ENCODE results near the gene FBXO42.
"Not testable (repeated sequence)": the region's sequence is repeated elsewhere in the genome, so short reads cannot be mapped to it uniquely, and the experiment has no call there.

Gene FBXO42

DNA sequence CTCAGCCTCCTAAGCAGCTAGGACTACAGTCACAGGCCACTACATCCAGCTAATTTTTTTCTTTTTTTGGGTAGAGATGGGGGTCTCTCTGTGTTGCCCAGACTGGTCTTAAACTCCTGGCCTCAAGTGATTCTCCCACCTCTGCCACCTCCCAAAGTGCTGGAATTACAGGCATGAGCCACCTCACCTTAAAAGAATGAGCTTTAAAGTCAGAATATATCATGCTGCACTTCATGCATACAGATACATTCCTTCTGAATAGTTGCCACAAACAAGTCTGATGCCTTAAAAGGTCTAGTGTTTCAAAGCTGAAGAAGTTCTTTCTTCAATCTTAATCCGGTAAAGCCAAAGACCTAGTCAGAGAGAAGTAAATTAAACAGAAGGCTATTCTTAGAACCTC, 91.5 kb downstream of the FBXO42 start:
- DNase-seq (ENCODE audit: low spot score): no peak

DNA sequence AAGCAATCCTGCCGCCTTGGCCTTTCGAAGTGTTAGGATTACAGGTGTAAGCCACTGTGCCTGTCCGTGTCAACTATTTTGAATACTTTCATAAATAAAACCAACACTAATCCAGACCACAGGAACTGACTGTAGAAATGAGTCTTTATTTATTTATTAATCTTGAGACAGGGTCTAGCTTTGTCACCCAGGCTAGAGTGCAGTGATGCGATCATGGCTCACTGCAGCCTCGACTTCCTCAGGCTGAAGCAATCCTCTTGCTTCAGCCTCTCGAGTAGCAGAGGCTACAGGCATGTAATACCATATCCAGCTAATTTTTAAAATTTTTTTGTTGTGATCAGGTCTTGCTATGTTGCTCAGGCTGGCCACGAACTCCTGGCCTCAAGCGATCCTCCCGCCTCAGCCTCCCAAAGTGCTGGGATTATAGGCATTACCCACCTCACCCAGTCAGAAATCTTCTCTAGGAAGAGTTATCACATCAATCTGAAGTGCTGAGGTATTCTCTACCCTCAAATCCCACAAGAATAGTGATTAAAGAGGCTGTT, 93.6 kb downstream of the FBXO42 start:
- DNase-seq (ENCODE audit: low spot score): no peak

DNA sequence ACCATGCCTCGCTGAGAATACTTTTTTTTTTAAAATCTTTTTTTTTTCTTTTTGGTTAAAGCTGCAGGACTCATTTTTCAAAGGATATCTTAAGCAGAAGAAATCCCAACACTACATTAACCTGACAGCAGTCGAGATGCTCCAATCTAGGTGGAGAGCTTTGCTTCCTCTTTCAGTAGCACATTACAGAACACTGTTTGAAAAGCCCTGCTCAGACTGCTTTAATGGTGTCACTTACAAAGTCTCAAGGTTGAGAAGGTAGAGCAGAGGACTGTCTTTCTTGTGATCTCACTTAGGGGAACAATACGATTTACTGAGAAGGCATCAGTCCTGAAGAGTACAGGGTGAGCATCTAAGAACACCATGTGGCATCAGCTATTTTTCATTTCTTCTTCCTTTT, 94.3 kb downstream of the FBXO42 start:
- no peak for DNase-seq (ENCODE audit: low spot score)

DNA sequence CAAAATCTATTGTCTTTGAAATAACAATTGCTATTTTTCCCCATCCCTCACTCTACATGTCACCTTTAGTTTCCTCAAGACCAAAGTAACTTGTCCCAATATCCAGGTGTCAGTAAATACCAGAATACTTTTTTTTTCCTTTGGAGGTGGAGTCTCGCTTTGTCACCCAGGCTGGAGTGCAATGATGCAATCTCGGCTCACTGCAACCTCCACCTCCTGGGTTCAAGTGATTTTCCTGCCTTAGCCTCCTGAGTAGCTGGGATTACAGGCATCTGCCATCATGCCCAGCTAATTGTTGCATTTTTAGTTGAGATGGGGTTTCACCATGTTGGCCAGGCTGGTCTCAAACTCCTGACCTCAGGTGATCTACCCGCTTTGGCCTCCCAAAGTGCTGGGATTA, 94.7 kb downstream of the FBXO42 start:
- DNase-seq (ENCODE audit: low spot score): not testable (repeated sequence)

DNA sequence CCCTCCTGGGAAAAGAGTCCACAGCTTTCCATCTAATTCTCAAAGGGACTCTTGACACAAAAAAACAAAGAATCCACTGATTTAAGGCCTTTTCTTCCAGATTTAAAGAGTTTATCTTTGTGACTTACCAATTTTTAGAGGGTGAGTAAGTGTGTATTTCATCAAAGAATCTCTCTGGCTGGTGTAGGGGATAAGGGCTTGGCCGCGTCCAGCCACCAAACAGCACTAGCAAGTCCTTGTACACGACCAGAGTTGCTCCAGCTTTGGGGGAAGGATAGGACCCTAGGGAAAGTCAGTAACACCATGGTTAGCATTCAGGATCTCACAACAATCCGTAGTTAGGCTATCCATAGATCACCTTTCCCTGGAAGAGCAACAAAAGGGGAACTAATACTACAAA, 95.8 kb downstream of the FBXO42 start:
- no peak for DNase-seq (ENCODE audit: low spot score)

DNA sequence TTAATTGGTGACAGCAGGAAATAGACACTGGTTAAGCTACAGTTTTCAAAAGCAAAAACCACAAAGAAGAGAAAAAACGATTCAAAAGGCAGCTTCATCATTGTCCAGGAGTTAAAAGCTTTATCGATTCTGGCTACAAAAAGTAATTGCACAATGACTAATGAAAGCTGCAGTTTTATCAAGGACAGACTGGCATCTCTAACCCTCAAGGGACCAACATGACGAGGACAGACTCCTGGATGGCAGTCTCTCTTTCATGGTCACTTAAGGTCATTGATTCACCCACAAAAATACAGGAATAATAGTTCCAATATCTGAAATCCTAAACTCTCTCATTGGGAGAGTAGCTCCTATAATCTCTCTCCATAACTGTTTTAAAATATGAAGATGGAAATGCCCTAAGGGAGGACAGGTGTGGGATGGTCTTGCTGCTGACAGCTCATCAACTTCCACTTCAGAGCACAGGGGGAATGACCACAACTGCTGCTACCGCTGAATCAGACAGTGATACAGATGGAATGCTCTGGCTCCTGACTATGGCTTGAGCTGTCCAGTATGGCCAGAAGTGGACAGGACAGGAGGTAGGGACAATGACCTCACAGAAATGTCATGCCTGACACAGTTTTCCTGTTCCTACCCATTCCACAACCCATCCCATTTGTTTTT, 97.9 kb downstream of the FBXO42 start:
- DNase-seq (ENCODE audit: low spot score): no peak

DNA sequence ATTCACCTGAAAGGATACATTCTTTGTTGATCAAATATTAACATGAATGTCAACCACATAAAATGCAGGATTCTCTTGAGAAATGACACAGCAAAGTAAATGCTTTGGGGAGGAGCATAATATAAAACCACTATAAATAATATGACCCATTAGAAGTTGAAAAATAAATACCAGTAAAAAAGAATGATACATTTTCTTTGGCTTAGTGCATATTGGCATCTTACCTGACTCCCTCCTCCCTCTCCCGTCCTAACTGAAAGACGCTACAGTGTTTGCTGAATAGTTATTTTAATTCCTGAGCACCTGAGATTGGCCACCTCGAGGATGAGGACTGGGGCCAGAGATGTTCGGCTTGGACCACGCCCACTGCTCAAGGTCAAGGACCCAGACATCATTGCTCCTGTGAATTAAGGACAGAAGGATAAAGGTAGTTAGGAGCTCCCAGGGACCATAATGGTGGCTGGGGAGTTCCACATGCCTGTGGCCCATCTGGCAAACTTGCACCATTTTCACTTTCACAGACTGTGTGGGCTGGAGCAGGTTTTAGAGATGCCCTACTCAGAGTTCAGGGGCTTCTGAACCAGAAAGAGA, 98.9 kb downstream of the FBXO42 start:
- no peak for DNase-seq (ENCODE audit: low spot score)

DNA sequence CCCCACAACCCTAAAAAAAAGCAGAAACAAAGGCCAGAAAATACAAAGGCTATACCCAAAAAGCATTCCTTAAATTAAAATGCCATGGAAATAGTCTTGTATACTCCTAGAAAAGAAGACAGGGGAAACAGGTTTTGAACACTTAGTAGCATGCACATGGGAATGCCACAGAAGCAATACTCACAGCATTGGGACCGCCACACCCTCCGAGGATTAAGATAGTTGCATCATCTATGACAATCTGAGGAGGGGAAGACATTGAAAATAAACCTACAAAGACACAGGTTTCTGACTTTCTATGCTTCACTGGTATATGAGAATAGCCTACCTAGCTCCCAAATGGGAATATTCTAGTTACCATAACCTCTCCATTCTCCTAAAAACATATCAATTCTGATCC, 99.4 kb downstream of the FBXO42 start:
- no peak for DNase-seq (ENCODE audit: low spot score)

DNA sequence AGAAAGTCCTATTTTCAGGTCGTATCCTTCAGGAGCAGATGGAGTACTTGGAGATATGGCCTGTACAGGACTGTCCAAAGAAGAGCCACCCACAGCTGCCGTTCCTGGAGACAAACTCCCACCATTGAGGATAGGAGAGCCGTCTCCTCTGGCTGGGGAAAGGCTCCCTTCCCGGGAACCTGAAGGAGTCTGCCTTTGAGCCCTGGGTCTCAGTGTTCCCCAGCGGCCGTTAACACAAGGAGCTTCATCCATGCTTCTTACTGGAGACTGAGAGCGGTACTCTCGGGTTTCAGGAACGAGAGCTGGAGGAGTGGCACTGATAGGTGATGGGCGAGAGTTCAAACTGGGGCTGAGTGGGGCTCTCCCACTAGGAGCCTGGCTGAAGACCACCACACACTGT, 100.9 kb downstream of the FBXO42 start:
- DNase-seq (ENCODE audit: low spot score): no peak

DNA sequence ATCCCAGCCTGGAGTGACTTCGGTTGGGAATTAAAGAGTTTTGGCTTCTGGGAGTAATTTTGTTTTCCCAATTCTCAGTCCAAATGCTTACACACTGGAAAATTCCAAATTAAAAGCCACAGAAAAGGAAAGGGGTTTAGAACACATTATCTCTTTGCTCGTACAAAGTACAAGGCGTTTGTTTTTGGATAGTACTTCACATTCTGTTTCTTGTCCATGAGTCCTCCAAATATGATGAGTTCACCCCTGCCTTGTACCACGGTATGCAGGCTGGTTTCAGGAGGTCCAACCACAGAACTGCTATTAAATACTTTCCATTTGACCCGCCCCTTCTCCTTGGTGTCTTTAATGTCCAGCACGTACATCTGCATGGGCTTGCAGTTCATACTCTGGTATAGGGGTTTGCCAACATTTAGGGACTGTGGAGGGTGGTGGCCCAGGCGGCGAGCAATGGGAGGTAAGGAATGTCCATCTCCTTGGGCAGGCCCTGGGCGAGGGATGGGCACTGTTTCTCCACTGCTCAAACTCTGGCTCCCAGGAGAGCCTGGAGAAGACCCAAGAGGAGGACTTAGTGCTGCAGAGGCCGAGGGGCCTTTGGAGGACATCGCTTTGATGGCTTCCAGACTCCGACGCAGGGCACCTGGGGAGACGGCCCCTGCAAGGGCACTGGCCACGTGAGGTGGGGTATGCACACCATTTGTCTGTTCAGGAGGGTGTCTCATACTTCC, 101.6 kb downstream of the FBXO42 start:
- no peak for DNase-seq (ENCODE audit: low spot score)

DNA sequence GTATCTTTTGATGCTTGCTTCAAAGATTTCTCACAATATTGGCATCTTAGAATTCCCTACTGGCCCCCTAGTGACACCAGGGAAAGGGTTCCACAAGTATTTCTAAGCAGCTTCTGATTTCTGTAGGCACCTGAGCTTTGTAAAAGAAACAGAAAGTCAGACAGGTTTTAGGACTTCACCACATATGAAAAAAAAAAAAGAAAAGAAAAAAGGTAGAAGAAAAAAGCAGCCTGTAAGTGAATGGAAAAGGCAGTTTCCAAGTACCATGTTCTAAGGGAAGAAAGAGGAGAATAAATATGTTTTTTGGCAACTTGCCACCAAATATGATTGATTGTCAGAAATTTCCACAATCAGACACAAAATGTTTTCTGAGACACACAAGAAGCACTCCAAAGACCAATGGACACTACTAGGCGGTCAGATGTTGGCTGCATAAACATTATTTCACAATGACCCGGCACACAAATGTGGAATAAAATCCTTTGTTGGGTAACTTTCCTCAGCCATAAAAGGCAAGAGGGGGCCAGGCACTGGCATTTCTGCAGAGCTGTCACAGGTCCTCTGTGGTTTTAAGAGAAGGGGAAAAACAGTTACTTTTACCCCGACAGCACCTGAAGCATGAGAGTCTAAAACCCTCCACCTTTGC, 102.6 kb downstream of the FBXO42 start:
- no peak for DNase-seq (ENCODE audit: low spot score)

DNA sequence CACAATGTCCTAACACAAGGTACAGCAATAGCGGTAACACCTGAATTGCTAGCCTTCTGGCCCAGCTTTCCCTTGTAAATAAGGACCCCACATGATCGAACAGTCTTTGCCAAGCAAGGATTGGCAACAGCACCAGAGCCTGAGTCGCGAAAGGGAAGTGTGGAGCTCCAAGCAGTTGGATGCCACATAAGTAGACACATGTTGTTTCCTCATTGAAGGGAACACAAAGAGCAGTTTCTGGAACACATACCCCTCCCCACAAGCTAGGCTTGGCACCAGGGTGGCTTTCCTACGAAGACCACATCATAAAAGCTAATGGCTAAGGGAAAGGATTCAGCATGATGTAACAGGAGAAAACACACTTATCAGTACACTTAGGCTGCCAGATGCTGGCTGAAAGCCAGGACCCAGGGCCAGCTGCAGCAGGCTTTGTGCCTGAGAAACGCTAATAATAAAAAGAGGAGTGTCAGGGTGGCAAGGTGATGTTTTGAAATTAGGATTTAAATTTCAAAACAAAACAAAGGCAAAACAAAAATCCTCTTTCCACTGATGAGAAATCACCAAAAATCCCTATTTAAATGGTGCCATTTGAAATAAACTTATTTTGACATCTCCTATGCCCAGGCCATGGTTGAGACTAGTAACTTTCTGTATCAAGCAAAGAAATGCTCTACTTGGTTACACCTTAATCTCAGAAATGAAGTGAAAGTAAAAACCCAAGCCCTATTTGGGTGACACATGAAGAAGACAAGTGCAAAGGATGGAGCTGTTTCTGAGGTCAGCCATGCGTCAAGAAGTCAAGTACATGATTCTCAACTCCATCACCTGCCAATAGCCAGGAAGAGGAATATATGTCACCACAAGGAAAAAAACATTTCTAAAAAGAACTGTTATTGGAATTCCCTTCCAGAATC, 103.4 kb downstream of the FBXO42 start:
- DNase-seq (ENCODE audit: low spot score): peak; percentile 37

DNA sequence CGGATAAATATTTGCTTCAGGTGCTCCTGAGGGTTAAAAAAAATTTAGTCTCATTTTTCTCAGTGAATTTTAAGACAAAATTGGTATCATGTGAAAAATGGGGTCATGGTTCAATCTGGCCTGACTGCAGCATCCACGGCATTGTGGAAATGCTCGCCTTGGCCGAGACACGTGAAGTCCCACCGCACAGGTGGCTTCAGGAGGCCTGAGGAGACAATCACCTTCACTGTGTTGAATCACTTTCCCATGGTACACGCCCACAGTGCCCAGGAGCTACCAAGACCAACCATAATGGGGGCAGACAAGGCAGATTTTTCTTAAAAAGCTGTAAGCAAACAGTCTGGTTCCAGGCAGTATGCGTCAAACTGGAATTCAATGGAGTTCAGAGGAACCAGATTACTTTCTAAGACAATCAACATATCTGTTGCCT, 104.3 kb downstream of the FBXO42 start:
- no peak for DNase-seq (ENCODE audit: low spot score)

DNA sequence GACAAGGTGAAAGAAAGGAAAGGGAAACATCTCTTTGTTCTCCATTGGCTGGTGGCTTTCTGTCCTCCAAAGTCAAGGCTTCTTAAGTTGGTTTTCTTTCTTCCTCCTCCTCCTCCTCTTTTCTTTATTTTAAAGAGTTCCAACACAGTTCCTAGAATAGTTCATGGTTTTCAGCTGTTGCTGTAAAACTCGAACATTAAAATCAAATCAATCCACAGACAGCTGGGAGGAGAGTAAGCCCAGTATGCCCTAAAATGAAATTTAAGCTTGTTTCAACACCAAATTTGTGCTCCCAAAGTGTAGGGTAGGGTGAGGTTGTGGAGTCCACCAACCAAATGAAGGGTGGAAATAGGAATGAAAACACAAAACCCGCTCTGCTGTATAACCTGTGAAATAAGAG, 104.8 kb downstream of the FBXO42 start:
- DNase-seq (ENCODE audit: low spot score): no peak

DNA sequence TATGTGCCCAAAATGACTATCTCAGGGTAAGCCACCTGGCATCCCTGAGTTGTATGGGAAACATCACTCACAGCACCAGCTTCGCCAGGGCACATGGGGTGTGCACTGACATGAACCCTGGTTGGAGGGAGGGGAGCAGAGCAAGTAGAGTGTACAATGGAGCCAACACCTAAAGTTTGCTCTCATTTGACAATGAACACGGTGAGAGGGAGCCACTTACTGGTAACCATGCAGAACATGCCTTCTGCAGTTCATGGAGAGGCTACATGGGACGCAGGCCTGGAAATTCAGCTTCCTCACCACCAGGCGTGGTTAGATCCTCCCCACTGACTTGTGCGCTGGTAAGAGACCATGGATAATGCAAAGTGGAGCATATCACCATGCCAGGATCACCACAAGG, 105.3 kb downstream of the FBXO42 start:
- DNase-seq (ENCODE audit: low spot score): no peak

DNA sequence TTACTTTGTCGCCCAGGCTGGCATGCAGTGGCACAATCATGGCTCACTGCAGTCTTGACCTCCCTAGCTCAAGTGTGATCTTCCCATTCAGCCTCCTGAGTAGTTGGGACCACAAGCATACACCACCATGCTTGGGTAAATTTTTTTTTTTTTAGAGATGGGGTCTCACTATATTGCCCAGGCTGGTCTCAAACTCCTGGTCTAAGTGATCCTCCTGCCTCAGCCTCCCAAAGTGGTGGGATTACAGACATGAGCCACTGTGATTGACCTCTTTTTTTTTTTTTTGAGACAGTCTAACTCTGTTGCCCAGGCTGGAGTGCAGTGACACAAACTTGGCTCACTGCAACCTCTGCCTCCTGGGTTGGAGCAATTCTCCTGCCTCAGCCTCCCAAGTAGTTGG, 106.0 kb downstream of the FBXO42 start:
- DNase-seq (ENCODE audit: low spot score): not testable (repeated sequence)

DNA sequence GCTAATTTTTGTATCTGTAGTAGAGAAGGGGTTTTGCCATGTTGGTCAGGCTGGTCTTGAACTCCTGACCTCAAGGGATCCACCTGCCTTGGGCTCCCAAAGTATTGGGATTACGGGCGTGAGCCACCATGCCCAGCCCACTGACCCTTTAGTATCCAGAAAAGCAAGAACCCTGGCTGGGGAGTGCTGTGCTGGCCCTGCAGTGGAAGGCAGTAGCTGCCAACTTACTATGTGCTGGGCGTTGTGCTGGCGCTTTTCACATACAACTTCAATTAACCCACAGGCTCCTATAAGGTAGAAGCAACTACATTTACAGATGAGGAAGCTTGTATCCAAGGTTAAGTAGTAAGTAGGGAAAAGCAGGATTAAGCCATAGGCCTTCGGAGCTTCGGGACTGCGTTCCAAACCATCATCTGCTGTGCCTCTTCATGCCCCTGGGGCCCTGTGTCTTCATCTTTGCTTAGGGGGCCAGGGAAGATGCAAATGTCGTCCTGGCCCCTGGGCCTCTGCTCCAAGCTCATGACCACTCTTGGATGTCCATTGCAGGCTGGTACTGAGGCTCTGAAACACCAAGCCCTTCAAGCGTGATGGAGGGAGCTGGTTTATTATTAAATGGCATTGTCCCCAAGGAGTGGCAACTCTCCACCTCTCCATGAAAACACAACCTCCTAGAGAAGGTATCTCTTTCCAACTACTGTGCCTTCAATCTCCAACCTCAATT, 106.6 kb downstream of the FBXO42 start:
- DNase-seq (ENCODE audit: low spot score): no peak

DNA sequence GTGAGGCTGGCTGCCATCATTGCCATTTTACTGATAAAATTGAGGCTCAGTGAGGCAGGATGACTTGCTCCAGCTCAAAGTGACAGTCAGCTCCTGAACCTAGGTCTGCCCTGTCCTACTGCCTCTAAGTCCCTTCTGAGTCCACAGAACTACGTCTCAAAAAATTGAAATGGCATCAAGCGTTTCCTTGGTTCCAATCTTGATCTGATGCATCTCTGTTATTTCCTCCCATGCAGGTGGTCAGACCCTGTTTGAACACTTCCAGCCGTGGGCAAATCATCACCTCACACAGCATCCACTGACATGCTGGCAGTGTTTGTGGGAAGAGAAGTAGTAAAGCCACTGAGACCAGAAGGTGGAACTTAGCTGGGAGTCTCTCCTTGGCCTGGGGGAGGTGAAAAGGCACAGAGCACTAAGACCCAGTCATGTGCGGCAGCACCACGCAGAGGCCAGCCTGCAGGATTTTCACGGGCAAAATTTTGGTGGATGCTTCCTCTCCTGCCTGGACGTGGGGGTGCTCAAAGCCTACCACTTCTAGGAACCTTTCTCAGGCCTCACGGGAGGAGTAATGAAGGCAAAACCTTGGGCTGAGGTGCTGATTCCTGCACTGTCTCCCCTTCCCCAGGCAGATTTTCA, 107.5 kb downstream of the FBXO42 start:
- no peak for DNase-seq (ENCODE audit: low spot score)

DNA sequence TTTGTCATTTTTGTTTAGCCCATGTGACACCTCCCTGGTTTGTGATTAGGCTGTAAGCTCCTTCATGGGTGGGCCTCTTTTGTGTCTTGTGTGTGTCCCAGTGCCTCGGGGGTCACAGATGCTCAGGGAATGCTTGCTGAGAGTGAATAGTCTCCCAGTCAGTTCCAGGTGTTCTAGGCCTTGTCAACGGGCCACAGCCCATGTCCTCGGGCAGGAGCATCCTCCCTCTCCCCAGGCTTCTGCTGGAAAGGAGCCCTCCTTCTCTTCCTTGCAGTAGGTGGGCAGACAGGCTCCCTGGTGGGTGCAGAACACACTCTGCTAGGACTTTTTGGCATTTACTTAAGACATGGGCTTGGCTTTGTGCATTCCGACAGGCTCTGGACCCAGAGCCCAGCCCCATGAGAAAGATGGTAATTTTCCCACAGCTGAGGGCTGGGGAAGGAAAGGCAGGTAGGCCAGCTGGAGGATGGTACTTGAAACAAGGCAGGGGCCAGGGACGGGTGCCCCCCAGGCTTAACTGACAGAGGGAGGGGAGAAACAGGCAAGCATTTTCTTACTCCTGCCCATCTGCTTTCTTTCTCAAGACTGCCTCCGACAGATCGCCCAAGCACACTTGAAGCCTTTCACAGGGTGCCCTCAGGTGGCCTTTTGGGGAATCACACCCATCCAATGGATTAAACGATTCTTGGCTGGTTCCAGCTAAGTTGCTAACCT, 108.2 kb downstream of the FBXO42 start:
- peak; percentile 63 for DNase-seq (ENCODE audit: low spot score)

DNA sequence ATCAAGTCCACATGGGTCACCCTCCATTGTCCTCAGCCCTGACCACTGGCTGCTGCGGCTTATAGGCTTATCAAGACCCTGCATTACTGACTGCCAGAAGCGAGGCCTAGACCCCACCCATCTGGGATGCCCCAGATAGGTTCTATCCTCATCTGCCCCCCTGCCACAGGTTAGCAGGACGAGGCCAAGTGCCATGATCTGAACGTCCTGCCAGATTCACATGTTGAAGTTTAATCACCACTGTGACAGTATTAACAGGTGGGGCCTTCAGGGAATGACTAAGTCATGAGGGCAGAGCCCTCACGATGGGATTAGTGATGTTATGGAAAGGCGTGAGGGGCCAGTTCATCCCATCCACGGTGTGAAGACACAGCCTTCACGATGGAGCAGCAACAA, 109.1 kb downstream of the FBXO42 start:
- DNase-seq (ENCODE audit: low spot score): no peak

Data from HuH-7 (cell line).